BJ (cell line): ENCODE results near the gene PLD1. TPM values are rescaled to one million over a fixed set of nuclear protein-coding genes. Genes with fewer than 3 reads are reported as not detected.

Experiments used
- CTCF ChIA-PET: fragments of 350-600 bp; formaldehyde crosslinking; extraction: SDS; loops from one replicate; lab custom pipeline; 2021; ENCODE audit warnings: antibody characterized with exemption, inconsistent platforms; lab: Yijun Ruan, JAX
- POLR2A ChIA-PET: fragments of 300-600 bp; sonication (Branson Sonifier 250); formaldehyde crosslinking; extraction: SDS; loops from one replicate; lab custom pipeline; 2021; ENCODE audit warnings: antibody characterized with exemption; lab: Charles Lee
- DNase-seq: peaks from one replicate; pipeline ENCODE4 v3.0.0-alpha.2; 2011; ENCODE audit warnings: low read depth
- H3K27me3 ChIP-seq: 2 replicates; pipeline ENCODE4 v1.6.0; 2011; ENCODE audit warnings: low read length; ENCODE audit not compliant: control insufficient read depth, insufficient read depth
- H3K36me3 ChIP-seq: 2 replicates; pipeline ENCODE4 v1.5.1; 2011; ENCODE audit warnings: low read length; ENCODE audit not compliant: control insufficient read depth, insufficient read depth
- H3K4me3 ChIP-seq: 2 replicates; pipeline ENCODE4 v1.5.1; 2011; ENCODE audit warnings: low read depth, mild to moderate bottlenecking, control low read depth, low read length
- polyA plus RNA-seq: library from polyadenylated mRNA; depleted of rRNA; stranded (reverse); fragments of >200 nt; gene quantifications from 2 replicates; pipeline ENCODE4 v1.2.3, GENCODE V29; 2011
- TF ChIP-seq, protein P1 (sequence below): IDR thresholded peaks from 2 replicates; pipeline ENCODE4 v1.5.1; 2011; ENCODE audit warnings: low read depth, mild to moderate bottlenecking, control low read depth, inconsistent platforms, low read length, moderate library complexity; ENCODE audit not compliant: insufficient read depth

The PLD1 gene
- polyA plus RNA-seq, 1 experiment: 6.4 TPM

DNA sequence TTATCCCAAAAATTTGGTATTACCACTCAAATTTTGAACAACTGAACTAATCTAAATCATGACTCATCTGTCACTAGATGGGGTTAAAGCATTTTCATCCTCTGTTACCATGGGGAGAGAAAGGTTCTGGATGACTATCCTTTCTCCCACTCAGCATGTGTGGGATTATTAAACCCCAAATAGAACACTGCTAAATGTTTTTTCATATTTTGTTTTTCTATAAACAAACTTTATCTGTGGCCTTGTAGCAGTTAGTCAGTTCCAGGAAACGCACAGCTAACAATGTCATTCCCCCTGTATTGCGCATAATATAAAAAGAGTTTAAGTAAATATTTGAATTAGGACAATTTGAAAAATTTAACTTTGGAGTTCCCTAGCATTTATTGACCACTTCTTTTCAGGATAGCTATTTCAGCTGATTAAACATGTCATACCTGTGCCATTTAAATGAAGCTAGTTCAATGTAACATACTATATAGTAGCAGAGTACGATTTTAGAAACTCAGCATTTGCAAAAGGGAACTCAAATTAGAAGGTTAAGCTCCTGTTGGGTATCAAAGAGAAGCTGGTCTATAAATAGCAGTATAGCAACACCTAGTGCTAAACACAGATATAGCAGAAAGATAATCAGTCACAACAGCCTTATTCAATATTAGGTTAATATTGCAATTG, 23.6 kb upstream of the PLD1 start:
- DNase-seq: no peak
- Histone ChIP-seq H3K36me3 (no peaks in the 10 kb centered on the region), H3K4me3 (no peak overlapping the region), H3K27me3 (no peaks in the 10 kb centered on the region)
- ChIA-PET POLR2A (no interaction called here), CTCF (interaction anchor here (0.6 to 2.4 kb wide), 9 partner anchors 8 to 193 kb away, joined by 3 to 12 read pairs (median 3); no protein-coding TSS in a partner anchor)
- TF ChIP-seq, protein P1, sequence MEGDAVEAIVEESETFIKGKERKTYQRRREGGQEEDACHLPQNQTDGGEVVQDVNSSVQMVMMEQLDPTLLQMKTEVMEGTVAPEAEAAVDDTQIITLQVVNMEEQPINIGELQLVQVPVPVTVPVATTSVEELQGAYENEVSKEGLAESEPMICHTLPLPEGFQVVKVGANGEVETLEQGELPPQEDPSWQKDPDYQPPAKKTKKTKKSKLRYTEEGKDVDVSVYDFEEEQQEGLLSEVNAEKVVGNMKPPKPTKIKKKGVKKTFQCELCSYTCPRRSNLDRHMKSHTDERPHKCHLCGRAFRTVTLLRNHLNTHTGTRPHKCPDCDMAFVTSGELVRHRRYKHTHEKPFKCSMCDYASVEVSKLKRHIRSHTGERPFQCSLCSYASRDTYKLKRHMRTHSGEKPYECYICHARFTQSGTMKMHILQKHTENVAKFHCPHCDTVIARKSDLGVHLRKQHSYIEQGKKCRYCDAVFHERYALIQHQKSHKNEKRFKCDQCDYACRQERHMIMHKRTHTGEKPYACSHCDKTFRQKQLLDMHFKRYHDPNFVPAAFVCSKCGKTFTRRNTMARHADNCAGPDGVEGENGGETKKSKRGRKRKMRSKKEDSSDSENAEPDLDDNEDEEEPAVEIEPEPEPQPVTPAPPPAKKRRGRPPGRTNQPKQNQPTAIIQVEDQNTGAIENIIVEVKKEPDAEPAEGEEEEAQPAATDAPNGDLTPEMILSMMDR: peak; percentile 43

DNA sequence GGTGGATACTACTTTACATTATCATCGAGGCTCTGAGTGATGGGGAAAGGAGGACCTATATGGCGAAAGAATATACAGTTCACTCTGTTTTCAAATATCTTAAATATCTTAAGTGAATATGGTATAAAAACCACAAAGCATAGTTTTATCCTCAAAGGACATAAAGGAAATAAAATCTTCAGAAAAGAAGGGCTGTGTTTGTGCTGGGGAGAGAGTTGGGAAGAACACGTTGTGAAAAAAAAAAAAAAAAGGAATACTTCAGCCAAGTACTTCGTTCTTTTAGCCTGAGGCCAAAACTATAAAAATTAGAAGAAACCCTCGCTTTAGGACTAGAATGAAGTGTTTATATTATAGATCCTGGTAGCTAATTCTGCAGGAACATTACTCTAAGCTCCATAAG, 22.7 kb upstream of the PLD1 start:
- no peaks in the 10 kb centered on the region for H3K27me3 ChIP-seq
- H3K36me3 ChIP-seq: no peaks in the 10 kb centered on the region
- TF ChIP-seq, protein P1: no peak
- CTCF ChIA-PET: interaction anchor here (0.7 to 2.3 kb wide), 6 partner anchors 9 to 389 kb away, joined by 3 to 12 read pairs (median 3); no protein-coding TSS in a partner anchor
- H3K4me3 ChIP-seq: no peak overlapping the region
- POLR2A ChIA-PET: no interaction called here
- DNase-seq: no peak

DNA sequence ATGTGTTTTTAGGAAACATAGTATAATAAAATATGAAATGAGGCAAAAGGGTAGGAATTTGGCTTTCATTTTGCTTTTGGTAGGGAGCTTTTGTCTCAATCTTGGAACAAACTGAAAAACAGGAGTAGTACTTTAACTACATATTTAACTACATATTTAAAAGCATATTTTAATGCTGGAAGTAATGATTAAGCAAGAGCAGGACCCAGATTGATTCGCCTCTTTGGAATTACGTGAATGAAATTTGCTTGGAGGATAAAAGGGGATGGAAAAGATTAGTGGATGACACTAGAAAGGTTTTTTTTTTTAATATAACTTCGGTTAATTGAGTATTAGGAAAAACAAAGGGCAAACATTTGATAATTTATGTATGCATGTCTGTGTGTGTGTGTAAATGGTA, 21.7 kb upstream of the PLD1 start:
- ChIA-PET CTCF (interaction anchor here (1.3 to 1.5 kb wide), 2 partner anchors 191 to 390 kb away, joined by 3 read pairs; no protein-coding TSS in a partner anchor), POLR2A (no interaction called here)
- no peak for DNase-seq

DNA sequence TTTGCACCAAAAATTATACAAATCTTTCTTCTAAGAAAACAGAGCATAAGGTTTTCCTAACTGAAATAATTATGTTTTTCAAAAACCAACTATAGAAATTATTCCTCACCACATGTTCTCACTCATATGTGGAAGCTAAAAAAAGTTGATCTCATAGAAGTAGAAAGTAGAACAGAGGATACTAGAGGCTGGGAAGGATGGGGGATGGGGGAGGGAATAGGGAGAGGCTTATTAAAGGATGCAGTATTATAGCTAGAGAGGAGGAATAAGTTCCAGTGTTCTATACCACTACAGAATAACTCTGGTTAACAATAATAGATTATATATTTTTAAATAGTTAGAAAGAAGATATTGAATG, 20.2 kb upstream of the PLD1 start:
- CTCF ChIA-PET: interaction anchor here (0.7 to 3.5 kb wide), 16 partner anchors 9 to 450 kb away, joined by 3 to 14 read pairs (median 4); partner anchors contain the start of genes PLD1 and TMEM212

More for the DNA sequence above, 21.7 kb upstream of the PLD1 start:
- H3K36me3 ChIP-seq: no peaks in the 10 kb centered on the region
- TF ChIP-seq, protein P1: no peak
- H3K4me3 ChIP-seq: no peak overlapping the region
- no peaks in the 10 kb centered on the region for H3K27me3 ChIP-seq

More for the DNA sequence above, 20.2 kb upstream of the PLD1 start:
- DNase-seq: no peak
- no peak overlapping the region for H3K4me3 ChIP-seq
- H3K27me3 ChIP-seq: no peaks in the 10 kb centered on the region
- TF ChIP-seq, protein P1: no peak
- POLR2A ChIA-PET: no interaction called here
- H3K36me3 ChIP-seq: no peaks in the 10 kb centered on the region
